SK-N-SH (cell line): ENCODE results near the gene MAP4K4. TPM values are rescaled to one million over a fixed set of nuclear protein-coding genes. Genes with fewer than 3 reads are reported as not detected.

Experiments
- CTCF ChIA-PET: fragments of 300-600, 350-600 bp; formaldehyde crosslinking; extraction: SDS; loops from one replicate; lab custom pipeline; 2021; lab: Yijun Ruan, JAX
- POLR2A ChIA-PET: fragments of 350-600 bp; sonication (Branson Sonifier 250); formaldehyde crosslinking; extraction: SDS; loops from one replicate; lab custom pipeline; 2020; ENCODE audit warnings: antibody characterized with exemption, inconsistent platforms; lab: Yijun Ruan, JAX
- DNase-seq: peaks from one replicate; pipeline ENCODE4 v3.0.0; 2012
- H2AFZ ChIP-seq: fragments of 200-600 bp; sonication (generic); 2 replicates; pipeline ENCODE4 v1.8.1; 2016; ENCODE audit warnings: antibody characterized with exemption, mild to moderate bottlenecking, low read depth
- H3F3A ChIP-seq: fragments of 200-600 bp; sonication (generic); replicated peaks from 2 replicates; pipeline ENCODE3; 2016; ENCODE audit warnings: antibody characterized with exemption, mild to moderate bottlenecking; ENCODE audit not compliant: insufficient read depth
- H3K27ac ChIP-seq, 2 experiments: fragments of 200-500 bp in 1 of 2; fragments of 200-600 bp in 1 of 2; sonication (Bioruptor generic) in 1 of 2; sonication (generic), shearing (Covaris generic) in 1 of 2; 2 replicates each; pipeline versions ENCODE4 v1.5.1 to v1.6.1; 2014 to 2016; ENCODE audit warnings: low read depth in 2 of 2, inconsistent platforms in 1 of 2, low read length in 1 of 2, mild to moderate bottlenecking in 1 of 2, mixed read lengths in 1 of 2
- H3K27me3 ChIP-seq: fragments of 200-600 bp; sonication (generic), shearing (Covaris generic); 2 replicates; pipeline ENCODE4 v1.6.1; 2016; ENCODE audit warnings: mixed run types; ENCODE audit not compliant: insufficient read depth
- H3K36me3 ChIP-seq, 2 experiments: fragments of 200-500 bp in 1 of 2; fragments of 200-600 bp in 1 of 2; sonication (Bioruptor generic) in 1 of 2; sonication (generic) in 1 of 2; replicated peaks in 1 of 2; 2 replicates each; pipeline versions ENCODE3 to v1.5.1; 2014 to 2016; ENCODE audit warnings: low read length in 1 of 2, mild to moderate bottlenecking in 1 of 2; ENCODE audit not compliant: insufficient read depth in 2 of 2, control insufficient read depth in 1 of 2
- H3K4me1 ChIP-seq, 2 experiments: fragments of 200-500 bp in 1 of 2; fragments of 200-600 bp in 1 of 2; sonication (Bioruptor generic) in 1 of 2; sonication (generic), shearing (Covaris generic) in 1 of 2; 2 replicates each; pipeline versions ENCODE4 v1.5.1 to v1.6.1; 2014 to 2016; ENCODE audit warnings: low read depth in 1 of 2, low read length in 1 of 2, mixed run types in 1 of 2; ENCODE audit not compliant: insufficient read depth in 2 of 2, control insufficient read depth in 1 of 2
- H3K4me2 ChIP-seq: fragments of 200-600 bp; sonication (generic), shearing (Covaris generic); 2 replicates; pipeline ENCODE4 v1.6.1; 2017; ENCODE audit warnings: mixed run types
- H3K4me3 ChIP-seq, 2 experiments: fragments of 200-500 bp in 1 of 2; fragments of 200-600 bp in 1 of 2; sonication (Bioruptor generic) in 1 of 2; sonication (generic), shearing (Covaris generic) in 1 of 2; 2 replicates each; pipeline versions ENCODE4 v1.5.1 to v1.8.1; 2014 to 2016; ENCODE audit warnings: low read depth in 2 of 2, inconsistent platforms in 1 of 2, low read length in 1 of 2, mild to moderate bottlenecking in 1 of 2, mixed read lengths in 1 of 2, moderate library complexity in 1 of 2
- H3K79me2 ChIP-seq: fragments of 200-600 bp; sonication (generic); 2 replicates; pipeline ENCODE4 v1.8.1; 2017; ENCODE audit warnings: mild to moderate bottlenecking; ENCODE audit not compliant: insufficient read depth
- H3K9ac ChIP-seq: fragments of 200-600 bp; sonication (generic); 2 replicates; pipeline ENCODE4 v1.6.1; 2017; ENCODE audit warnings: mixed run types
- H3K9me2 ChIP-seq: fragments of 200-600 bp; sonication (generic); 2 replicates; pipeline ENCODE4 v1.6.1; 2017; ENCODE audit warnings: mixed run types
- H3K9me3 ChIP-seq: fragments of 200-600 bp; sonication (generic); 2 replicates; pipeline ENCODE4 v1.6.1; 2017; ENCODE audit warnings: mixed run types, mild to moderate bottlenecking, moderate library complexity
- H4K20me1 ChIP-seq: fragments of 200-600 bp; sonication (generic); 2 replicates; pipeline ENCODE4 v1.6.1; 2017; ENCODE audit warnings: mild to moderate bottlenecking, mixed run types; ENCODE audit not compliant: insufficient read depth
- CTCF ChIP-seq: fragments of 200-600 bp; sonication (generic); IDR thresholded peaks from 2 replicates; pipeline ENCODE4 v1.6.1; 2017; ENCODE audit warnings: antibody characterized with exemption, mild to moderate bottlenecking, moderate library complexity
- EP300 ChIP-seq, 2 experiments: IDR thresholded peaks; 2 replicates each; pipeline versions ENCODE4 v1.4.0 to v1.6.1; 2012; ENCODE audit warnings: borderline replicate concordance in 1 of 2, low read depth in 1 of 2, low read length in 1 of 2
- MXI1 ChIP-seq: IDR thresholded peaks from 2 replicates; pipeline ENCODE4 v1.6.1; 2012; ENCODE audit warnings: mild to moderate bottlenecking, low read depth, low read length, improper control_type of control experiment
- YY1 ChIP-seq: IDR thresholded peaks from 2 replicates; pipeline ENCODE4 v1.4.0; 2012; ENCODE audit warnings: low read depth, mild to moderate bottlenecking
- WGBS: methylation state at CpG from one replicate; pipeline ENCODE4 v1.1.6; 2017; ENCODE audit warnings: low lambda C conversion rate; 5-methylcytosine and 5-hydroxymethylcytosine counted together
- polyA plus RNA-seq, 3 experiments: library from polyadenylated mRNA; depleted of rRNA; stranded (reverse); fragments of >200 nt; gene quantifications; 2 replicates each; pipeline ENCODE4 v1.2.3, GENCODE V29; 2012
- TF ChIP-seq, protein P1 (sequence below): IDR thresholded peaks from 2 replicates; pipeline ENCODE4 v1.4.0; 2012; ENCODE audit warnings: low read depth
- TF ChIP-seq, protein P2 (sequence below): IDR thresholded peaks from 2 replicates; pipeline ENCODE4 v1.6.1; 2012; ENCODE audit warnings: mild to moderate bottlenecking, low read depth, low read length, moderate library complexity

Gene MAP4K4
- polyA plus RNA-seq, 1 of the 3 experiments (the other 2 are of a cell fraction): 72.9 TPM

DNA sequence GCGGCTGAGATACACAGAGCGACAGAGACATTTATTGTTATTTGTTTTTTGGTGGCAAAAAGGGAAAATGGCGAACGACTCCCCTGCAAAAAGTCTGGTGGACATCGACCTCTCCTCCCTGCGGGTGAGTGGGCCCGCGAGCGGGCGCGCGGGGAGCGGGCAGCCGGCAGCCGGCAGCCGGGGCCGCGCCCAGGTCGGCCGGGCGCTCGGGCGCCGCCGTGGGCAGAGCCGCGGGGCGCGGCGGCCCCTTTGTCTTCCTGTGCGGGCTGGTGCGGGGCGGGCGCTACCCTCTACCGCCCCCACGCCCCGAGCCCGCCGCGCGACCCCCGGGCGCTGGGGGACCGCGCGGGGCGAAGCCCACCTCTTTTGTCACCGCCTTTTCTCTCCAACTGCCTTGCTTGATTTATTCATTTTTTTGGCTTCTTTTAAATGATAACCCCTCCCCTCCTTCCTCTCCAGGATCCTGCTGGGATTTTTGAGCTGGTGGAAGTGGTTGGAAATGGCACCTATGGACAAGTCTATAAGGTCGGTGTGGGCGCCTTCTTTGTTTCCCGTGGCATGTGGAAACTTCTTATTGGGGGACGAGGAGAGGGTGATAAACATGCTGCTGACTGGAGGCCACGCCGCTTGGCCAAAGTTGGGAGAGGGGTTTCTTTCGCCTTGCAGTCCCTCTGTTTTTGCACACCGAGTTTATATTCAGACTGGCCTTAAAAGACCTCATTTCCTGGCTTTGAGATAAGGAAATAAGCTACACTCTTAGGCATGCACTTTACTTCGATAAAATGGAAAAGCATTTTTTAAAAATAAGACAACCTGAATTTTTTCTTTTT is 722 bp downstream of the MAP4K4 start:
- TF ChIP-seq, protein P1, sequence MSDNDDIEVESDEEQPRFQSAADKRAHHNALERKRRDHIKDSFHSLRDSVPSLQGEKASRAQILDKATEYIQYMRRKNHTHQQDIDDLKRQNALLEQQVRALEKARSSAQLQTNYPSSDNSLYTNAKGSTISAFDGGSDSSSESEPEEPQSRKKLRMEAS: 0 out of 2 replicates have a peak, but pooled peaks have one; percentile 23
- peak; percentile 65; the same call in 1 of the 2 replicates for TF ChIP-seq MXI1
- TF ChIP-seq CTCF: peak; percentile 22; the same call in 1 of the 2 replicates
- 0 out of 2 replicates have a peak, but pooled peaks have one; percentile 13 for TF ChIP-seq YY1
- TF ChIP-seq, protein P2, sequence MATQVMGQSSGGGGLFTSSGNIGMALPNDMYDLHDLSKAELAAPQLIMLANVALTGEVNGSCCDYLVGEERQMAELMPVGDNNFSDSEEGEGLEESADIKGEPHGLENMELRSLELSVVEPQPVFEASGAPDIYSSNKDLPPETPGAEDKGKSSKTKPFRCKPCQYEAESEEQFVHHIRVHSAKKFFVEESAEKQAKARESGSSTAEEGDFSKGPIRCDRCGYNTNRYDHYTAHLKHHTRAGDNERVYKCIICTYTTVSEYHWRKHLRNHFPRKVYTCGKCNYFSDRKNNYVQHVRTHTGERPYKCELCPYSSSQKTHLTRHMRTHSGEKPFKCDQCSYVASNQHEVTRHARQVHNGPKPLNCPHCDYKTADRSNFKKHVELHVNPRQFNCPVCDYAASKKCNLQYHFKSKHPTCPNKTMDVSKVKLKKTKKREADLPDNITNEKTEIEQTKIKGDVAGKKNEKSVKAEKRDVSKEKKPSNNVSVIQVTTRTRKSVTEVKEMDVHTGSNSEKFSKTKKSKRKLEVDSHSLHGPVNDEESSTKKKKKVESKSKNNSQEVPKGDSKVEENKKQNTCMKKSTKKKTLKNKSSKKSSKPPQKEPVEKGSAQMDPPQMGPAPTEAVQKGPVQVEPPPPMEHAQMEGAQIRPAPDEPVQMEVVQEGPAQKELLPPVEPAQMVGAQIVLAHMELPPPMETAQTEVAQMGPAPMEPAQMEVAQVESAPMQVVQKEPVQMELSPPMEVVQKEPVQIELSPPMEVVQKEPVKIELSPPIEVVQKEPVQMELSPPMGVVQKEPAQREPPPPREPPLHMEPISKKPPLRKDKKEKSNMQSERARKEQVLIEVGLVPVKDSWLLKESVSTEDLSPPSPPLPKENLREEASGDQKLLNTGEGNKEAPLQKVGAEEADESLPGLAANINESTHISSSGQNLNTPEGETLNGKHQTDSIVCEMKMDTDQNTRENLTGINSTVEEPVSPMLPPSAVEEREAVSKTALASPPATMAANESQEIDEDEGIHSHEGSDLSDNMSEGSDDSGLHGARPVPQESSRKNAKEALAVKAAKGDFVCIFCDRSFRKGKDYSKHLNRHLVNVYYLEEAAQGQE: no peak
- TF ChIP-seq EP300 (IDR thresholded peaks at IDR 0.05; ENCODE audit: borderline replicate concordance in 1 of 2, low read depth in 1 of 2, low read length in 1 of 2): no peak
- no peaks in the 10 kb centered on the region for H3K9me2 ChIP-seq
- no peak overlapping the region for H2AFZ ChIP-seq
- H3K4me3 ChIP-seq: peak overlapping the region; percentile 81 to 89
- H3F3A ChIP-seq: peaks cover 13% of the 10 kb centered on the region
- H3K4me2 ChIP-seq: peak overlapping the region; percentile 85
- under 1% methylated on average over 24 of the region's 57 CpGs for WGBS
- H3K9ac ChIP-seq: peak overlapping the region; percentile 90
- peaks cover 51% of the 10 kb centered on the region for H3K79me2 ChIP-seq
- no peaks in the 10 kb centered on the region for H3K9me3 ChIP-seq
- H4K20me1 ChIP-seq: peaks cover 45% of the 10 kb centered on the region
- CTCF ChIA-PET: interaction anchor here (0.7 to 3.3 kb wide), 10 partner anchors 17 to 298 kb away, joined by 3 to 23 read pairs (median 3); no protein-coding TSS in a partner anchor
- no peaks in the 10 kb centered on the region for H3K27me3 ChIP-seq
- peaks cover 12 to 13% of the 10 kb centered on the region in 2 experiments for H3K4me1 ChIP-seq
- peak; percentile 78 for DNase-seq
- POLR2A ChIA-PET: interaction anchor here (0.5 to 1.3 kb wide), 5 partner anchors 12 to 279 kb away, joined by 3 to 4 read pairs (median 4); no protein-coding TSS in a partner anchor
- peak overlapping the region; percentile 65 to 86 for H3K27ac ChIP-seq
- H3K36me3 ChIP-seq: peaks cover 3 to 11% of the 10 kb centered on the region in 2 experiments
